ENCODE measurements around the gene WLS.

The WLS gene

DNA sequence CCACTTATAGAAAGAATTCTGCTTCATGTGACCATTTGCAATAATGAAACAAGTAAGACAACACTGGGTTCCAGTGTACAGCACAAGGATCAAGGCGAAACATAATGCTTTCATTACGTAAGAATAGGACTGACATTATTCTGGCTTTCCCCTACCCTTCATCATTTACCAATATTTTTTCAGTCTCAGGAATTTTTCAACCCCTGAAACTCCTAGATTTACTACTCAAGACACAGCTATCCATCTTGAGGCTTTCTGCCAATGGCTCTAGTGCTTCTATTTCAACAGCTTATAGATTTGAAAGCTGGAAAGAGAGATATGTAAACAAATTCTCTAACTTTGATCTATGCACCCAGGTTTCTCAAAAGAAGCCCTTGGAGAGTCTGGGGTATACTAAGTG is 48.4 kb downstream of the WLS start:
- DNase-seq (ENCODE audit: low read depth), result no peak
- H3K4me3 ChIP-seq (ENCODE audit: control insufficient read depth, low read depth, low read length), result no peak overlapping the region
- TF ChIP-seq, protein P1, sequence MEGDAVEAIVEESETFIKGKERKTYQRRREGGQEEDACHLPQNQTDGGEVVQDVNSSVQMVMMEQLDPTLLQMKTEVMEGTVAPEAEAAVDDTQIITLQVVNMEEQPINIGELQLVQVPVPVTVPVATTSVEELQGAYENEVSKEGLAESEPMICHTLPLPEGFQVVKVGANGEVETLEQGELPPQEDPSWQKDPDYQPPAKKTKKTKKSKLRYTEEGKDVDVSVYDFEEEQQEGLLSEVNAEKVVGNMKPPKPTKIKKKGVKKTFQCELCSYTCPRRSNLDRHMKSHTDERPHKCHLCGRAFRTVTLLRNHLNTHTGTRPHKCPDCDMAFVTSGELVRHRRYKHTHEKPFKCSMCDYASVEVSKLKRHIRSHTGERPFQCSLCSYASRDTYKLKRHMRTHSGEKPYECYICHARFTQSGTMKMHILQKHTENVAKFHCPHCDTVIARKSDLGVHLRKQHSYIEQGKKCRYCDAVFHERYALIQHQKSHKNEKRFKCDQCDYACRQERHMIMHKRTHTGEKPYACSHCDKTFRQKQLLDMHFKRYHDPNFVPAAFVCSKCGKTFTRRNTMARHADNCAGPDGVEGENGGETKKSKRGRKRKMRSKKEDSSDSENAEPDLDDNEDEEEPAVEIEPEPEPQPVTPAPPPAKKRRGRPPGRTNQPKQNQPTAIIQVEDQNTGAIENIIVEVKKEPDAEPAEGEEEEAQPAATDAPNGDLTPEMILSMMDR (IDR thresholded peaks at IDR 0.05; ENCODE audit: control insufficient read depth, insufficient read depth, low read depth, low read length, missing control alignments), result no peak

DNA sequence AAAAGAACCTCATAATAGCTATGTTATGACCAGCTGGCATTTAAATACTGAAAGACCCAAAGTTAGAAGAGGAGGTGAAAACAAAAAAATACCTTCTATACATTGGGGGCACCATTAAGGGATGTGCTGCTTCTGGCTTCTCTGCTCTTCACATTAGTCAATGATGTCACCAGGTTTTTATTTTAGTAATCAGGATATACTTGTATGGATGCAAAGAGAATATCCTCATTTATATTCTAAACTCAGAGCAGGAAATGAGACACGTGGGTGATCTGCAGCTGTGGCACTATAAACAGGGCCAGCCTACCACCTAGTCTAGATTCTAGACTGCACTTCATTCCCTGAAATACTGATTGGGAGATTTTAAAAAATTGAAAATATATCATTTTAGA is 51.2 kb downstream of the WLS start:
- TF ChIP-seq, protein P1 (IDR thresholded peaks at IDR 0.05; ENCODE audit: control insufficient read depth, insufficient read depth, low read depth, low read length, missing control alignments), result no peak
- no peak overlapping the region for H3K4me3 ChIP-seq (ENCODE audit: control insufficient read depth, low read depth, low read length)
- DNase-seq (ENCODE audit: low read depth), result no peak

GRCh38 chr1:68180441-68181164 is 51.7 kb downstream of the WLS start:
- TF ChIP-seq, protein P1 (IDR thresholded peaks at IDR 0.05; ENCODE audit: control insufficient read depth, insufficient read depth, low read depth, low read length, missing control alignments), result no peak
- no peak for DNase-seq (ENCODE audit: low read depth)

GRCh38 chr1:68178821-68179490 is 53.4 kb downstream of the WLS start:
- no peak overlapping the region for H3K4me3 ChIP-seq (ENCODE audit: control insufficient read depth, low read depth, low read length)
- no peak for DNase-seq (ENCODE audit: low read depth)
- TF ChIP-seq, protein P1 (IDR thresholded peaks at IDR 0.05; ENCODE audit: control insufficient read depth, insufficient read depth, low read depth, low read length, missing control alignments), result no peak

More at GRCh38 chr1:68180441-68181164, 51.7 kb downstream of the WLS start:
- no peak overlapping the region for H3K4me3 ChIP-seq (ENCODE audit: control insufficient read depth, low read depth, low read length)

GRCh38 chr1:68175621-68176398 is 56.5 kb downstream of the WLS start:
- no peak for DNase-seq (ENCODE audit: low read depth)
- H3K4me3 ChIP-seq (ENCODE audit: control insufficient read depth, low read depth, low read length), result no peak overlapping the region

DNA sequence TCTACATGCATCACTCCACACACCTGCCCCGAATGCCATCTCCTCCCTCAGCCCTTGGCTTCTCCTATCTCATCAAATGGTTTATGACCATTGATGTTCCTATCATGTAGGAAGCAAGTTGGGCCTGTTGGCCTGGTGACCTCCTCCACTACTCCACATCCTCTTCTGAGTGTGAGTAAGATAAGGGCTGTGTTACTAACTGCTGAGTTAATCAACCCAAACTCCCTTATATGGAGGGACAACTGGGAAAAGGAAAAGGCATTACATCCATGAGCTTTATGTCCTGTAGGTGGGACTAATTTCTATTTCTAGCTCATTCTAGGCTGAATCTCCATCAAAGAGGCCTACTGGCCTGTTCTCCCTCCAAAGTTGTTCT is 57.6 kb downstream of the WLS start:
- no peak for DNase-seq (ENCODE audit: low read depth)
- TF ChIP-seq, protein P1 (IDR thresholded peaks at IDR 0.05; ENCODE audit: control insufficient read depth, insufficient read depth, low read depth, low read length, missing control alignments), result no peak
- H3K4me3 ChIP-seq (ENCODE audit: control insufficient read depth, low read depth, low read length), result no peak overlapping the region

More at GRCh38 chr1:68175621-68176398, 56.5 kb downstream of the WLS start:
- TF ChIP-seq, protein P1 (IDR thresholded peaks at IDR 0.05; ENCODE audit: control insufficient read depth, insufficient read depth, low read depth, low read length, missing control alignments), result no peak
